T-helper 17 cell (primary cell): Measurements from ENCODE around the gene BAIAP3. TPM values are rescaled to one million over a fixed set of nuclear protein-coding genes. Genes with fewer than 3 reads are reported as not detected.
A peak's percentile ranks its signal among the peaks of the same experiment; 100 is the strongest.

Experiments
- ATAC-seq: fragments of 150-1000 bp; cut with Tn5 transposase; 2 replicates; pipeline ENCODE4 v1.10.0; 2021; ENCODE audit warnings: mild to moderate bottlenecking, moderate library complexity
- DNase-seq, 3 donors: peaks; one replicate each; pipeline versions ENCODE4 v3.0.0 to v3.0.0-alpha.2; 2020 to 2021
- H3K9me3 ChIP-seq: one replicate; pipeline ENCODE4 v1.7.0; 2013; ENCODE audit warnings: low read length, mild to moderate bottlenecking; ENCODE audit not compliant: control insufficient read depth, poor library complexity, severe bottlenecking
- H3K27ac Mint-ChIP-seq: one replicate; pipeline ENCODE4 v1.8.0; 2022; ENCODE audit warnings: mild to moderate bottlenecking, moderate library complexity, mixed read lengths
- H3K27me3 Mint-ChIP-seq: one replicate; pipeline ENCODE4 v1.8.0; 2022; ENCODE audit warnings: mixed read lengths
- H3K36me3 Mint-ChIP-seq: one replicate; pipeline ENCODE4 v1.8.0; 2022; ENCODE audit warnings: low read depth, mixed read lengths
- H3K4me1 Mint-ChIP-seq: one replicate; pipeline ENCODE4 v1.8.0; 2022; ENCODE audit warnings: mild to moderate bottlenecking, mixed read lengths
- H3K4me3 Mint-ChIP-seq: one replicate; pipeline ENCODE4 v1.8.0; 2022; ENCODE audit warnings: mild to moderate bottlenecking, moderate library complexity, mixed read lengths
- total RNA-seq, 4 donors: library from RNA in 2 of 4; stranded (reverse) in 2 of 4; gene quantifications; one replicate each; pipeline ENCODE4 v1.2.3 and lab custom pipeline; 2022 to 2026

The BAIAP3 gene
- total RNA-seq, 2 donors from 2014 or later, result 11.8 to 20.0 TPM

GRCh38 chr16:1345087-1345486 is 11.6 kb downstream of the BAIAP3 start:
- DNase-seq (no peak), ATAC-seq (no peak)
- no peaks in the 10 kb centered on the region for H3K27me3 Mint-ChIP-seq
- H3K36me3 Mint-ChIP-seq, result no peaks in the 10 kb centered on the region
- no peak overlapping the region for H3K27ac Mint-ChIP-seq
- H3K4me1 Mint-ChIP-seq, result peaks cover 17% of the 10 kb centered on the region
- H3K9me3 ChIP-seq, result no peaks in the 10 kb centered on the region
- no peak overlapping the region for H3K4me3 Mint-ChIP-seq

DNA sequence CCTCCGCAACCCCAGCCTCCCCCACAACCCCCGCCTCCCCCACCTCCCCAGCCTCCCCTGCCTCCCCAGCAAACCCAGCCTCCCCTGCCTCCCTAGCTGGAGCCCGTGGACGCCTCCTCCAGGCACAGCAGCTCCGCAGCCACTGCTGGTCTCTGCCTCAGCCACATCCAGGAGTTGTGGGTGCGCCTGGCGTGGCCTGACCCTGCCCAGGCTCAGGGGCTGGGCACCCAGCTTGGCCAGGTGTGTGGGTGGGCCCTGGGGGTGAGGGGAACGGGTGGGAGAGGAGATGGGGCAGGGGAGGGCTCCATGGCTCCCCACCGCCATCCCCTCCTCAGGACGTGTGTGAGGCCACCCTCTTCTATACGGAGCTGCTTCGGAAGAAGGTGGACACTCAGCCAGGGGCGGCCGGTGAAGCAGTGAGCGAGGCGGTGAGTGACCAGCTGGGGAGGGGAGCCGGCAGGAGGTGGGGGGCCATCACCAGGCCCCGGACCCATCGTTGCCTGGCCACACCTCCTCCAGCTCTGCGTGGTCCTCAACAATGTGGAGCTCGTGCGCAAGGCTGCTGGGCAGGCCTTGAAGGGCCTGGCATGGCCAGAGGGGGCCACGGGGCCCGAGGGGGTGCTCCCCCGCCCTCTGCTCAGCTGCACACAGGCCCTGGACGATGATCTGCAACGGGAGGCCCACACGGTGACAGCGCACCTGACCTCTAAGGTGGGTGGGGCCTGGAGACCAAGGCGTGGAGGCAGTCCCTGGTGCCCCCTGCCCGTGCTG is 12.4 kb downstream of the BAIAP3 start:
- ATAC-seq, result no peak

GRCh38 chr16:1346422-1347285 is 13.2 kb downstream of the BAIAP3 start:
- Mint-ChIP-seq H3K27me3 (no peaks in the 10 kb centered on the region), H3K4me1 (peaks cover 23% of the 10 kb centered on the region), H3K4me3 (peak overlapping the region; percentile 57), H3K36me3 (no peaks in the 10 kb centered on the region), H3K27ac (no peak overlapping the region)
- H3K9me3 ChIP-seq, result no peaks in the 10 kb centered on the region
- no peak for ATAC-seq
- no peak for DNase-seq

More for the DNA sequence above, 12.4 kb downstream of the BAIAP3 start:
- peaks cover 23% of the 10 kb centered on the region for H3K4me1 Mint-ChIP-seq
- no peaks in the 10 kb centered on the region for H3K27me3 Mint-ChIP-seq
- no peak overlapping the region for H3K27ac Mint-ChIP-seq
- no peaks in the 10 kb centered on the region for H3K36me3 Mint-ChIP-seq
- DNase-seq, result no peak
- no peak overlapping the region for H3K4me3 Mint-ChIP-seq
- no peaks in the 10 kb centered on the region for H3K9me3 ChIP-seq

- H3K27me3 Mint-ChIP-seq, result no peaks in the 10 kb centered on the region
- no peaks in the 10 kb centered on the region for H3K36me3 Mint-ChIP-seq
- H3K4me1 Mint-ChIP-seq, result peaks cover 24% of the 10 kb centered on the region
- DNase-seq (no peak), ATAC-seq (no peak)
- no peaks in the 10 kb centered on the region for H3K9me3 ChIP-seq
- no peak overlapping the region for H3K4me3 Mint-ChIP-seq
- no peak overlapping the region for H3K27ac Mint-ChIP-seq
Measured at GRCh38 chr16:1347286-1347855, 13.9 kb downstream of the BAIAP3 start.

DNA sequence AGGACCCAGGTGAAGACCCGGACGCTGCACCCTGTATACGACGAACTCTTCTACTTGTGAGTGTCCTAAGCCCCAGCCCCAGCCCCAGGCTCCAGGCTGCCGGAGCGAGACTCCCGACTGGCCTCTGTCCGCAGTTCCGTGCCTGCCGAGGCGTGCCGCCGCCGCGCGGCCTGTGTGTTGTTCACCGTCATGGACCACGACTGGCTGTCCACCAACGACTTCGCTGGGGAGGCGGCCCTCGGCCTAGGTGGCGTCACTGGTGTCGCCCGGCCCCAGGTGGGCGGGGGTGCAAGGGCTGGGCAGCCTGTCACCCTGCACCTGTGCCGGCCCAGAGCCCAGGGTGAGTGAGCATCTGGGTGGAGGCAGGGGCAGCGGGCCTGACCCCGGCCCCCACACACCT is 14.5 kb downstream of the BAIAP3 start:
- ATAC-seq (no peak), DNase-seq (no peak)
- H3K9me3 ChIP-seq, result no peaks in the 10 kb centered on the region
- H3K4me1 Mint-ChIP-seq, result peaks cover 25% of the 10 kb centered on the region
- no peaks in the 10 kb centered on the region for H3K27me3 Mint-ChIP-seq
- no peak overlapping the region for H3K27ac Mint-ChIP-seq
- H3K36me3 Mint-ChIP-seq, result no peaks in the 10 kb centered on the region
- H3K4me3 Mint-ChIP-seq, result peak overlapping the region; percentile 19

DNA sequence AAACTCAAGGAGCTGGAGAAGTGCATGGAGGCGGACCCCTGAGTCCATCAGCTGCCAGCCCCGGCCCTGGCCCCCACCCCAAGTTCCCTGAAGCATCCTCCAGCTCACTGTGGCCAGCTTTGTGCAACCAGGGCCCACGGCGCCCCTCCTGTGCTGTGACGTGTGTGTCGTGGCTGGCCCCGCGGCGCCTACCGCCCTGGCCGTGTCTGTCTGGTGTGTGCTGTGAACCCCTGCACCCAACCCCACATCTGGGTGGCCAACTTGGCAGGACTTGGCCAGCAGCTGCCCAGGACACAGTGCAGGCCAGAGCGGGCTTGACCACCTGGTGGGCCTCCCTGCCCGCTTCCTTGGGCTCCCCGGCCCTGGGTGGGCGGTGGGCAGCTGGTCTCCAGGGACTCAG is 15.0 kb downstream of the BAIAP3 start:
- no peak overlapping the region for H3K4me3 Mint-ChIP-seq
- ATAC-seq (no peak), DNase-seq (no peak)
- H3K36me3 Mint-ChIP-seq, result no peaks in the 10 kb centered on the region
- no peak overlapping the region for H3K27ac Mint-ChIP-seq
- H3K9me3 ChIP-seq, result no peaks in the 10 kb centered on the region
- no peaks in the 10 kb centered on the region for H3K27me3 Mint-ChIP-seq
- peaks cover 24% of the 10 kb centered on the region for H3K4me1 Mint-ChIP-seq

- DNase-seq (no peak), ATAC-seq (no peak)
- Mint-ChIP-seq H3K36me3 (no peaks in the 10 kb centered on the region), H3K4me1 (peaks cover 25% of the 10 kb centered on the region), H3K27ac (no peak overlapping the region), H3K4me3 (peak overlapping the region; percentile 45), H3K27me3 (no peaks in the 10 kb centered on the region)
- no peaks in the 10 kb centered on the region for H3K9me3 ChIP-seq
Measured at GRCh38 chr16:1348926-1349325, 15.5 kb downstream of the BAIAP3 start.

GRCh38 chr16:1349351-1349750 is 15.9 kb downstream of the BAIAP3 start:
- no peaks in the 10 kb centered on the region for H3K9me3 ChIP-seq
- no peak for DNase-seq
- ATAC-seq, result no peak
- Mint-ChIP-seq H3K36me3 (no peaks in the 10 kb centered on the region), H3K27me3 (no peaks in the 10 kb centered on the region), H3K4me1 (peaks cover 25% of the 10 kb centered on the region), H3K27ac (no peak overlapping the region), H3K4me3 (peak overlapping the region; percentile 45)

GRCh38 chr16:1349951-1350350 is 16.5 kb downstream of the BAIAP3 start:
- Mint-ChIP-seq H3K4me3 (peak overlapping the region; percentile 53), H3K27me3 (no peaks in the 10 kb centered on the region), H3K4me1 (peaks cover 25% of the 10 kb centered on the region), H3K27ac (no peak overlapping the region), H3K36me3 (no peaks in the 10 kb centered on the region)
- DNase-seq, result no peak
- no peaks in the 10 kb centered on the region for H3K9me3 ChIP-seq
- ATAC-seq, result no peak

- ATAC-seq, result no peak
- Mint-ChIP-seq H3K4me3 (peak overlapping the region; percentile 87), H3K4me1 (peaks cover 30% of the 10 kb centered on the region), H3K27ac (peak overlapping the region; percentile 75), H3K36me3 (no peaks in the 10 kb centered on the region), H3K27me3 (no peaks in the 10 kb centered on the region)
- H3K9me3 ChIP-seq, result no peaks in the 10 kb centered on the region
- DNase-seq, result no peak
Measured at GRCh38 chr16:1350691-1351090, 17.2 kb downstream of the BAIAP3 start.

DNA sequence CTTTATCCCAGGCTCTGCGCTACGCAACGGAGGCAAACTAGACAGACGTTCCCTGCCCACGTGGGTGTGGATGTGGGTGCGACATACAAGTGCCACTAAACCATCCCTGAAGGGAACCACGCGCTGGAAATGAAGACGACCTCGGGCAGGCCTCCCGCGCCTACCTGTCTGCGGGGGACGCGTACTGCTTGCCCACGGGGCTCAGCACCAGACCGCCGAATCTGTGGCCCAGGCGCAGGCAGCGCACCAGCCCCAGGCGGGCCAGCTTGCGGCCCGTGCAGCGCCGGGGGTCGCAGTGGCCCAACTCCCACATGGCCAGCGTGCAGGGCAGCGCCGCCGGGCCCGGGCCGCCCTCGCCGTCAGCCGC is 17.8 kb downstream of the BAIAP3 start:
- DNase-seq, result no peak
- Mint-ChIP-seq H3K36me3 (no peaks in the 10 kb centered on the region), H3K4me1 (peaks cover 34% of the 10 kb centered on the region), H3K4me3 (peak overlapping the region; percentile 87), H3K27me3 (no peaks in the 10 kb centered on the region), H3K27ac (peak overlapping the region; percentile 75)
- no peaks in the 10 kb centered on the region for H3K9me3 ChIP-seq
- ATAC-seq, result peak; percentile 15

DNA sequence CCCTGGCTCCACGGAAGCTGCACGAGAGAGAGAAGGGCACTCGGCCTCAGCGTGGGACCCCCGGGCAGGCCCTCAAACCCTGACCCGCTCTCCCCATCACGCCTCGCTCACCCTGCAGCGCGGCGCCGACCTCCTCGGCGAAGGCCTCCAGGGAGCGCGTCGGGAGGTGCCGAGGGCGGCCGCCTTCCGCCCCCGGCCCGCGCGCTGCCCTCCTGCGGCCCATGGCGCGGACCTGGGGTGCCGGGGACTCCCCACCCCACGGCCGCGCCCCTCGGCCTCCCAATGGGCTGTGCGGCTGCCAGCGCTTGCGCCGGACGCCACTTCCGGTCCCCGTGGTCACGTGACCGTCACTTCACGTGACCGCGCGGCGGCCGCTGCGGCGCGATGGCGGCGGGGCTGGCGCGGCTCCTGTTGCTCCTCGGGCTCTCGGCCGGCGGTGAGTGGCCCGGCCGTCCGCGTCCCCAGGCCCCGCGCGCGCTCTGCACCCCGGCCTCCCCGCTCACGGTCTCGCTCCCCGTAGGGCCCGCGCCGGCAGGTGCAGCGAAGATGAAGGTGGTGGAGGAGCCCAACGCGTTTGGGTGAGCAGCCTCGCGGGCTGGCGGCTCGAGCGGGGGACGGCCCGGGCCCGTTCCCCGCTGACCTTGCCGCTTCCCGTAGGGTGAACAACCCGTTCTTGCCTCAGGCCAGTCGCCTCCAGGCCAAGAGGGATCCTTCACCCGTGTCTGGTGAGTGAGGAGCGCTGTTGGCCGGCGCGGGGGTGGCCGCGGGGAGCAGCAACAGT is 18.3 kb downstream of the BAIAP3 start, which contains the start of the genes GNPTG and TSR3:
GNPTG (plus strand) TSS at position 350 of the 781 bp plus-strand sequence; CDS start at position 385, 35 bp downstream.
TSR3 (minus strand) TSS at position 297 of the 781 bp plus-strand sequence; CDS start at position 223, 74 bp downstream.
- Mint-ChIP-seq H3K27me3 (no peaks in the 10 kb centered on the region), H3K4me1 (peaks cover 34% of the 10 kb centered on the region), H3K27ac (peak within 1 kb of the TSS; percentile 88), H3K4me3 (peak within 1 kb of the TSS; percentile 87), H3K36me3 (no peaks in the 10 kb centered on the region)
- DNase-seq, result peak; percentile 84 to 87 (median 86)
- peak; percentile 92 for ATAC-seq
- H3K9me3 ChIP-seq, result no peaks in the 10 kb centered on the region
